Testis (tissue), 2 donors: ENCODE measurements around the gene CACNG3.

Experiments used
- CTCF ChIP-seq, 3 experiments: fragments of 450-650 bp in 2 of 3; fragments of 200-600 bp in 1 of 3; sonication (generic) in 1 of 3; IDR thresholded peaks; one replicate each; pipeline ENCODE4 v1.5.1; 2016 to 2019; ENCODE audit warnings: antibody characterized with exemption in 3 of 3, mild to moderate bottlenecking in 2 of 3, moderate library complexity in 1 of 3
- POLR2A ChIP-seq: fragments of 450-650 bp; IDR thresholded peaks from one replicate; pipeline ENCODE4 v1.6.1; 2017; ENCODE audit warnings: antibody characterized with exemption, mild to moderate bottlenecking, moderate library complexity

DNA sequence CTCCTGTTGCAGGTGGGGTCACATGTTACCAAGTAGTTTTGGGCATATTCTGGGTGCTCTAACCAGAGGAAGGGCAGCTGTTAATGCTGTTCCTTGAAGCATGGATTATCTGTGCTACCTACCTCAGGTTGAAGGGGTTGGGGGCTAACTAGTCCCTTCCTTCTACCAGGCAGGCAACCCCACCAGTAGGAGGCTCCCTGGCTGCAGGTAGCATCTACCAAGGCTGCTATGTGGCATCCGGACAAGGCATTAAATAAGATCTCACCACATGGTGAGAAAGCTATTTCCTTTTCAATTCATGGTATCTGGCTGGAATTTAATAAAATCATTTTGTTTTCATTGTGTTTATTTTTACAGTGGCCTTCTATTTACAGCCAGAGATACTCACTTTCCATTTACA lies 62.5 kb downstream of the CACNG3 start:
- TF ChIP-seq POLR2A (no peak), CTCF (IDR thresholded peaks at IDR 0.05) (no peak)
